Spleen (tissue), 11 donors: ENCODE measurements around the gene DPF3. TPM values are rescaled to one million over a fixed set of nuclear protein-coding genes. Genes with fewer than 3 reads are reported as not detected.

Source experiments
- DNase-seq: peaks from one replicate; pipeline ENCODE4 v3.0.0-alpha.2; 2020
- H3K27ac ChIP-seq, 8 donors: fragments of 200-600 bp; sonication (generic) in 7 of 8; 1 replicate in 4 of 8; 2 replicates in 4 of 8; pipeline versions ENCODE4 v1.5.0 to v1.8.0; 2016 to 2021; ENCODE audit warnings: inconsistent platforms in 4 of 8, mild to moderate bottlenecking in 4 of 8, moderate library complexity in 1 of 8
- H3K27me3 ChIP-seq, 7 donors: fragments of 200-600 bp; sonication (generic) in 6 of 7; replicated peaks in 1 of 7; 1 replicate in 4 of 7; 2 replicates in 3 of 7; pipeline versions ENCODE4 v1.5.0 to v1.8.0; 2016 to 2021; ENCODE audit warnings: inconsistent platforms in 3 of 7, mild to moderate bottlenecking in 1 of 7
- H3K36me3 ChIP-seq, 6 donors: fragments of 200-600 bp; sonication (generic) in 5 of 6; 1 replicate in 4 of 6; 2 replicates in 2 of 6; pipeline versions ENCODE4 v1.5.0 to v1.8.0; 2016 to 2021; ENCODE audit warnings: inconsistent platforms in 2 of 6
- H3K4me1 ChIP-seq, 6 donors: fragments of 200-600 bp; sonication (generic) in 5 of 6; 1 replicate in 3 of 6; 2 replicates in 3 of 6; pipeline versions ENCODE4 v1.5.0 to v1.8.0; 2016 to 2021; ENCODE audit warnings: inconsistent platforms in 3 of 6
- H3K4me3 ChIP-seq, 8 donors: fragments of 200-600 bp; sonication (generic) in 7 of 8; 1 replicate in 4 of 8; 2 replicates in 4 of 8; pipeline versions ENCODE4 v1.5.0 to v1.8.0; 2016 to 2021; ENCODE audit warnings: inconsistent platforms in 4 of 8, mild to moderate bottlenecking in 4 of 8, moderate library complexity in 2 of 8
- H3K9me3 ChIP-seq, 8 donors: fragments of 200-600 bp; sonication (generic) in 7 of 8; 1 replicate in 4 of 8; 2 replicates in 4 of 8; pipeline versions ENCODE4 v1.5.0 to v1.8.0; 2016 to 2021; ENCODE audit warnings: inconsistent platforms in 4 of 8
- CTCF ChIP-seq, 11 experiments: fragments of 200-600 bp in 7 of 11; fragments of 450-650 bp in 4 of 11; sonication (generic) in 4 of 11; IDR thresholded peaks in 8 of 11; conservative IDR thresholded peaks in 3 of 11; 1 replicate in 7 of 11; 2 replicates in 4 of 11; pipeline versions ENCODE4 v1.4.0 to v1.8.0; 2016 to 2021; ENCODE audit warnings: antibody characterized with exemption in 11 of 11, inconsistent platforms in 4 of 11, mild to moderate bottlenecking in 1 of 11
- POLR2A ChIP-seq, 3 donors: fragments of 450-650 bp; IDR thresholded peaks; one replicate each; pipeline ENCODE4 v1.5.1; 2017; ENCODE audit warnings: antibody characterized with exemption in 3 of 3, mild to moderate bottlenecking in 1 of 3
- POLR2AphosphoS5 ChIP-seq, 3 donors: sonication (generic); formaldehyde crosslinking; IDR thresholded peaks; one replicate each; pipeline ENCODE4 v1.5.1; 2017; ENCODE audit warnings: antibody characterized with exemption in 3 of 3
- WGBS, 5 donors: extraction: QIAGEN DNeasy Blood & Tissue Kit in 3 of 5; methylation state at CpG; one replicate each; pipeline versions ENCODE4 v1.1.5 to v1.1.7; 2013 to 2018; 5-methylcytosine and 5-hydroxymethylcytosine counted together
- intact Hi-C: fragments of 100-400 bp; cut with DNase I; formaldehyde crosslinking; loops from one replicate; pipeline ENCODE4 v1.15.0; 2023; ENCODE audit warnings: low total_unique reads
- polyA plus RNA-seq, 3 donors: library from polyadenylated mRNA; stranded (reverse); fragments of 200-250 nt; gene quantifications; one replicate each; pipeline ENCODE4 v1.2.1, GENCODE V29; 2013
- total RNA-seq, 7 donors: library from RNA; depleted of rRNA in 3 of 7; stranded (reverse); fragments of >200 nt in 3 of 7; fragmentation: NEBNext Ultra II Directional in 4 of 7; extraction: Animal tissue kit (Norgen Biotek cat#: 25700) in 4 of 7; gene quantifications; one replicate each; pipeline versions ENCODE4 v1.1.0 to v1.2.1, GENCODE V29; 2016 to 2021
- donor health status: healthy with polysubstance abuse.
- donor health status: DM: no; HTN: no; CAD: no; lungs with moderate emphysema.
- donor health status: DM: no; HTN: no; CAD: no.
- donor health status: Bipolar disorder and iron deficiency.
- donor health status: healthy.
- donor health status: DM: no; HTN: no; CAD: no.
- donor health status: DM: yes; HTN: yes; CAD: no.

DPF3 gene
- total and polyA plus RNA-seq, 10 donors, result 0.76 to 8.9 (median 3.0) TPM

DNA sequence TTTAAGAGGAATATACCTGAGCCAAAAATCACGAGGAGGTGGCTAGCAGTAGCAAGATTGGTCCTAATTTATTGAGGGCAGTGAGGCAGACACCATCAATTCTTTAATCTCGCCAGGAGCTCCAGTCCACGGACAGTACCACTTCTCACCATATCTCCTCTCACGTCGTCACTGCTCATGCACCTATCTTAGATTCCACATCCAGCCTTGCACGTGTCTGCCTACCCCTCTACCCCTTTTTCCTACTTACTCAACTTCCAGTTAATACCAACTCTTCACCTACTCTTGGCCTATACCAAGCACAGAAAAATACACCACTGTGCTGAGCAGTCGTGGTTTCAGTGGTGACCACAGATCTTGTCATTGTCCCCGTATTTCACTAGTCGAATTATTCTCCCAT lies 246.1 kb downstream of the DPF3 start:
- no peaks in the 10 kb centered on the region for H3K9me3 ChIP-seq
- no peaks in the 10 kb centered on the region for H3K36me3 ChIP-seq
- H3K27me3 ChIP-seq, result peaks cover 0 to 6% (median 0%) of the 10 kb centered on the region in 7 donors
- peaks cover 0 to 22% (median 16%) of the 10 kb centered on the region in 6 donors for H3K4me1 ChIP-seq
- 83 to 94% (median 84%) methylated on average over 9 of the region's 9 CpGs for WGBS, 5 donors
- TF ChIP-seq POLR2A (IDR thresholded peaks at IDR 0.05), result no peak
- TF ChIP-seq CTCF (IDR thresholded peaks at IDR 0.05 in 8 of 11, conservative IDR thresholded peaks at IDR 0.05 in 3 of 11), result no peak
- TF ChIP-seq POLR2AphosphoS5 (IDR thresholded peaks at IDR 0.05), result no peak
- H3K4me3 ChIP-seq, result no peak overlapping the region
- H3K27ac ChIP-seq, result no peak overlapping the region
- DNase-seq, result no peak
- intact Hi-C loops, result no loop called here

DNA sequence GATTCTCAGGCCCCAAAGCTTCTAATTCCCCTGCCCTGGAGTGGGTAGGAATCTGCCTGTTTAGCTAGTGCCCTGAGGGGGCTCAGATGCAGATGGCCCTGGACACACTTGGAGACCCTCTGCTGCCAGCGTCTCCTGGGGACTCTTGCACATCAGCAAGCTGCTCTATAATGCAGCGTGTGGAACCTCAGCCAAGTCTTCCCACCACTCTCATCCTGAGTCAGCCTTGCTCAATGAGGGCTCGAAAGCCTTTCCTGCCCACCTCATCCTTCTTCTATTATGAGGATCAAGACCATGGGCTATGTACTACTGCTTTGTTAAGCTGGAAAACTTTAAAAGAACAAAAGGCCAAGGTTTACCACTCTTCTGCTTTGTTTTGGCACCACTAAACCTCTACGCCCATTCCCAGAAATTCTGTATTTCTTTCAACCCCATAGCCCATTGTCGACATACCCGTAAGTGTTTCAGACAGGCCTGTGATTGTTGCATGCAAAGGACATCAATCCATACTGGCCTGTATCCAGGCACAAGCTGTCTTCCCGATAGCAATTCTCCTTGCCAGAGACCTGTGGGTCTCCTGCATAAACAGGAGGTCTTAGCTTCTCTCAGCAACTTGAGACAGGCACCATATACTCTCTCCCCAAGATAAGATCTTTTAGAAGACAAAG lies 246.9 kb downstream of the DPF3 start:
- Histone ChIP-seq H3K36me3 (no peaks in the 10 kb centered on the region), H3K27ac (no peak overlapping the region), H3K9me3 (peaks cover 0 to 5% (median 0%) of the 10 kb centered on the region in 8 donors), H3K4me3 (no peak overlapping the region), H3K4me1 (peaks cover 0 to 22% (median 14%) of the 10 kb centered on the region in 6 donors), H3K27me3 (peaks cover 0 to 6% (median 0%) of the 10 kb centered on the region in 7 donors)
- no peak for DNase-seq
- WGBS, 5 donors, result 88 to 92% (median 91%) methylated on average over 7 of the region's 7 CpGs
- TF ChIP-seq POLR2AphosphoS5 (IDR thresholded peaks at IDR 0.05) (no peak), POLR2A (IDR thresholded peaks at IDR 0.05) (no peak), CTCF (IDR thresholded peaks at IDR 0.05 in 8 of 11, conservative IDR thresholded peaks at IDR 0.05 in 3 of 11) (no peak)
- intact Hi-C loops, result no loop called here

DNA sequence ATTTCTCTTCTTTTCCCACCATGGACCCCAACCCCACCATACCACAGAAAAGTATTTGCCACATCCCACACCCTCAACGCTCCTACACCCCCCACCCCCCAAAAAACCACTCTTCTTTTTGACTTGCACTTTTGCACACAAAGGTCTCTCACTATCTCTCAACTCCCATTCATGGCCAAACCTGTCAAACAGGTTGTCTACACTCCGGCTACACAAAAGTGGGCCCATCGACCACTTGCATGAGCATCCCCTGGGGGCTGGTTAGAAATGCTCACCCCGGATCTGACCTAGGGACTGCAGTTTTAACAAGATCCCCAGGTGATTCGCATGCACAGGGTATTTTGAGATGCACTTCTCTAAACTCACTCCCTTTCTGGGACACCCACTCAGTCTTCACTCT lies 248.2 kb downstream of the DPF3 start:
- Histone ChIP-seq H3K27me3 (peaks cover 0 to 6% (median 0%) of the 10 kb centered on the region in 7 donors), H3K9me3 (peaks cover 0 to 10% (median 0%) of the 10 kb centered on the region in 8 donors), H3K4me3 (no peak overlapping the region), H3K27ac (no peak overlapping the region), H3K36me3 (no peaks in the 10 kb centered on the region), H3K4me1 (peaks cover 0 to 11% (median 5%) of the 10 kb centered on the region in 6 donors)
- no peak for DNase-seq
- TF ChIP-seq CTCF (IDR thresholded peaks at IDR 0.05 in 8 of 11, conservative IDR thresholded peaks at IDR 0.05 in 3 of 11) (no peak), POLR2AphosphoS5 (IDR thresholded peaks at IDR 0.05) (no peak), POLR2A (IDR thresholded peaks at IDR 0.05) (no peak)
- intact Hi-C loops, result no loop called here
- 85 to 97% (median 91%) methylated on average over 5 of the region's 5 CpGs for WGBS, 5 donors

GRCh38 chr14:72644758-72645489 lies 249.0 kb downstream of the DPF3 start:
- Histone ChIP-seq H3K36me3 (no peaks in the 10 kb centered on the region), H3K4me1 (peaks cover 0 to 3% (median 0%) of the 10 kb centered on the region in 6 donors), H3K27me3 (peaks cover 0 to 6% (median 0%) of the 10 kb centered on the region in 7 donors), H3K4me3 (no peak overlapping the region), H3K27ac (no peak overlapping the region), H3K9me3 (peaks cover 0 to 14% (median 0%) of the 10 kb centered on the region in 8 donors)
- no peak for TF ChIP-seq POLR2AphosphoS5 (IDR thresholded peaks at IDR 0.05)
- no peak for TF ChIP-seq CTCF (IDR thresholded peaks at IDR 0.05 in 8 of 11, conservative IDR thresholded peaks at IDR 0.05 in 3 of 11)
- TF ChIP-seq POLR2A (IDR thresholded peaks at IDR 0.05), result no peak
- intact Hi-C loops, result no loop called here
- DNase-seq, result no peak
- WGBS, 5 donors, result 71 to 96% (median 90%) methylated on average over 4 of the region's 4 CpGs
